DMS153 treated with DMSO at 0.1 percent for 48 hours (cell line): ENCODE results near the gene PAEP.
"Not testable (repeated sequence)": the region's sequence is repeated elsewhere in the genome, so short reads cannot be mapped to it uniquely, and the experiment has no call there.

ENCODE experiments used
- DNase-seq: peaks from one replicate; lab custom pipeline; 2025; ENCODE audit not compliant: unreplicated experiment; lab: John Stamatoyannopoulos, UW

Gene PAEP

GRCh38 chr9:135525241-135526088 is 36.1 kb upstream of the PAEP start:
- no peak for DNase-seq

GRCh38 chr9:135526089-135526729 is 35.3 kb upstream of the PAEP start:
- no peak for DNase-seq

GRCh38 chr9:135526730-135527571 is 34.6 kb upstream of the PAEP start:
- DNase-seq: no peak

GRCh38 chr9:135528842-135529435 is 32.6 kb upstream of the PAEP start:
- not testable (repeated sequence) for DNase-seq

GRCh38 chr9:135530146-135530545 is 31.4 kb upstream of the PAEP start:
- no peak for DNase-seq

- no peak for DNase-seq
Observed at GRCh38 chr9:135531096-135531495, 30.5 kb upstream of the PAEP start.

- DNase-seq: no peak
Observed at GRCh38 chr9:135533113-135533512, 28.4 kb upstream of the PAEP start.

GRCh38 chr9:135533674-135534073 is 27.9 kb upstream of the PAEP start:
- DNase-seq: no peak

- DNase-seq: not testable (repeated sequence)
Observed at GRCh38 chr9:135534192-135534711, 27.3 kb upstream of the PAEP start.

- not testable (repeated sequence) for DNase-seq
Observed at GRCh38 chr9:135534826-135535225, 26.7 kb upstream of the PAEP start.

- not testable (repeated sequence) for DNase-seq
Observed at GRCh38 chr9:135535631-135536030, 25.9 kb upstream of the PAEP start.

GRCh38 chr9:135536216-135536615 is 25.3 kb upstream of the PAEP start:
- DNase-seq: no peak

GRCh38 chr9:135543262-135543894 is 18.2 kb upstream of the PAEP start:
- DNase-seq: not testable (repeated sequence)

GRCh38 chr9:135544981-135545635 is 16.4 kb upstream of the PAEP start:
- no peak for DNase-seq

- not testable (repeated sequence) for DNase-seq
Observed at GRCh38 chr9:135545646-135546176, 15.8 kb upstream of the PAEP start, which contains the start of gene OBP2A. OBP2A (plus strand) TSS chr9:135546126; CDS start chr9:135546181, 55 bp downstream.

GRCh38 chr9:135546792-135547617 is 14.6 kb upstream of the PAEP start:
- not testable (repeated sequence) for DNase-seq

GRCh38 chr9:135547756-135548736 is 13.5 kb upstream of the PAEP start:
- DNase-seq: no peak
